A549 (cell line): Measurements from ENCODE around the gene TMEM108. TPM values are rescaled to one million over a fixed set of nuclear protein-coding genes. Genes with fewer than 3 reads are reported as not detected.

Experiments used
- ATAC-seq, 2 experiments: fragments of 200-7000 bp in 1 of 2; fragments of >200 bp in 1 of 2; cut with Nextera tagmentation in 1 of 2; cut with Tn5 transposase in 1 of 2; 3 replicates each; pipeline versions ENCODE4 v1.8.0 to v1.9.1; 2018 to 2020; ENCODE audit warnings: mild to moderate bottlenecking in 1 of 2, moderate library complexity in 1 of 2
- CTCF ChIA-PET: fragments of 300-600 bp; sonication (Branson Sonifier 250); formaldehyde crosslinking; extraction: SDS; loops from one replicate; lab custom pipeline; 2021; ENCODE audit warnings: antibody characterized with exemption, inconsistent platforms; lab: Yijun Ruan, JAX
- POLR2A ChIA-PET: fragments of 350-600 bp; formaldehyde crosslinking; extraction: SDS; loops from one replicate; lab custom pipeline; 2021; ENCODE audit warnings: antibody characterized with exemption, inconsistent platforms; lab: Yijun Ruan, JAX
- DNase-seq, 2 experiments: peaks; one replicate each; pipeline versions ENCODE4 v3.0.0 to v3.0.0-alpha.2; 2011 to 2016; ENCODE audit warnings: low read depth in 1 of 2, low spot score in 1 of 2
- FAIRE-seq: peaks from 2 replicates; lab custom pipeline; 2011; peaks lifted over from hg19 to GRCh38; lab: Jason Lieb, UNC
- H3K27ac ChIP-seq, 2 experiments: fragments of >200 bp; sonication (Bioruptor Twin); formaldehyde crosslinking; 3 replicates each; pipeline ENCODE4 v1.5.1; 2016 to 2017
- H3K4me1 ChIP-seq: fragments of >200 bp; sonication (Bioruptor Twin); formaldehyde crosslinking; 3 replicates; pipeline ENCODE4 v1.6.1; 2016
- H3K4me2 ChIP-seq: fragments of >200 bp; sonication (Bioruptor Twin); formaldehyde crosslinking; 3 replicates; pipeline ENCODE4 v1.6.1; 2016
- H3K4me3 ChIP-seq: fragments of >200 bp; sonication (Bioruptor Twin); formaldehyde crosslinking; 3 replicates; pipeline ENCODE4 v1.5.1; 2016
- H3K9me3 ChIP-seq: fragments of >200 bp; sonication (Bioruptor Twin); formaldehyde crosslinking; 3 replicates; pipeline ENCODE4 v1.6.1; 2016
- BCL3 ChIP-seq: fragments of >200 bp; sonication (Bioruptor Twin); formaldehyde crosslinking; IDR thresholded peaks from 3 replicates; pipeline ENCODE4 v1.6.1; 2016
- BHLHE40 ChIP-seq: IDR thresholded peaks from 2 replicates; pipeline ENCODE4 v1.6.1; 2012; ENCODE audit warnings: low read depth, low read length, inconsistent platforms
- CBX8 ChIP-seq: fragments of 200-600 bp; sonication (generic); IDR thresholded peaks from 2 replicates; pipeline ENCODE4 v1.6.1; 2016
- CHD4 ChIP-seq: fragments of 200-600 bp; sonication (generic); IDR thresholded peaks from 2 replicates; pipeline ENCODE4 v1.6.1; 2016; ENCODE audit warnings: antibody characterized with exemption, mild to moderate bottlenecking, borderline replicate concordance
- E2F6 ChIP-seq: IDR thresholded peaks from 2 replicates; pipeline ENCODE4 v1.6.1; 2012; ENCODE audit warnings: low read depth, borderline replicate concordance
- EHF ChIP-seq: fragments of 250-450 bp; sonication (Bioruptor Pico); IDR thresholded peaks from 2 replicates; pipeline ENCODE4 v1.5.0; 2020; ENCODE audit warnings: mild to moderate bottlenecking
- EP300 ChIP-seq, 2 experiments: fragments of >200 bp; sonication (Bioruptor Twin); formaldehyde crosslinking; IDR thresholded peaks; 2 replicates in 1 of 2; 3 replicates in 1 of 2; pipeline ENCODE4 v1.6.1; 2016 to 2017
- ESRRA ChIP-seq: fragments of 150-350 bp; IDR thresholded peaks from 2 replicates; pipeline ENCODE4 v1.6.1; 2014; ENCODE audit warnings: mild to moderate bottlenecking, low read length, borderline replicate concordance
- FOXS1 ChIP-seq: fragments of 250-450 bp; sonication (Bioruptor Pico); IDR thresholded peaks from 2 replicates; pipeline ENCODE4 v1.5.0; 2020; ENCODE audit warnings: mild to moderate bottlenecking, moderate library complexity
- GATA3 ChIP-seq: IDR thresholded peaks from 2 replicates; pipeline ENCODE4 v1.6.1; 2012; ENCODE audit warnings: borderline replicate concordance
- HES2 ChIP-seq: fragments of >200 bp; sonication (Bioruptor Twin); formaldehyde crosslinking; IDR thresholded peaks from 2 replicates; pipeline ENCODE4 v1.6.1; 2016
- MAFK ChIP-seq: fragments of 450-650 bp; IDR thresholded peaks from 2 replicates; pipeline ENCODE4 v1.6.1; 2014; ENCODE audit not compliant: partially characterized antibody
- MAX ChIP-seq: IDR thresholded peaks from 2 replicates; pipeline ENCODE4 v1.6.1; 2012
- NFE2L2 ChIP-seq: fragments of 150-350 bp; conservative IDR thresholded peaks from 2 replicates; pipeline ENCODE4 v1.6.1; 2014; ENCODE audit warnings: low read length
- NPAS2 ChIP-seq: fragments of 250-450 bp; sonication (Bioruptor Pico); IDR thresholded peaks from 2 replicates; pipeline ENCODE4 v1.8.0; 2022; ENCODE audit warnings: mild to moderate bottlenecking, moderate library complexity, borderline replicate concordance
- PHF8 ChIP-seq: fragments of 200-600 bp; sonication (generic); IDR thresholded peaks from 2 replicates; pipeline ENCODE4 v1.6.1; 2016; ENCODE audit warnings: low read depth, mild to moderate bottlenecking, antibody characterized with exemption, moderate library complexity, borderline replicate concordance
- POLR2A ChIP-seq: IDR thresholded peaks from 2 replicates; pipeline ENCODE4 v1.6.1; 2012; ENCODE audit warnings: mild to moderate bottlenecking, low read length
- RAD21 ChIP-seq, 2 experiments: fragments of >200 bp in 1 of 2; sonication (Bioruptor Twin) in 1 of 2; formaldehyde crosslinking in 1 of 2; IDR thresholded peaks in 1 of 2; conservative IDR thresholded peaks in 1 of 2; 2 replicates in 1 of 2; 3 replicates in 1 of 2; pipeline ENCODE4 v1.6.1; 2012 to 2018; ENCODE audit warnings: inconsistent platforms in 1 of 2
- RCOR1 ChIP-seq: fragments of 150-350 bp; IDR thresholded peaks from 2 replicates; pipeline ENCODE4 v1.6.1; 2014; ENCODE audit warnings: antibody characterized with exemption, low read length, low read depth
- REST ChIP-seq: fragments of 200-600 bp; sonication (generic); IDR thresholded peaks from 2 replicates; pipeline ENCODE4 v1.6.1; 2016; ENCODE audit warnings: antibody characterized with exemption, mild to moderate bottlenecking, moderate library complexity
- SMC3 ChIP-seq: fragments of >200 bp; sonication (Bioruptor Twin); formaldehyde crosslinking; IDR thresholded peaks from 3 replicates; pipeline ENCODE4 v1.6.1; 2018; ENCODE audit warnings: inconsistent platforms
- USF2 ChIP-seq: fragments of 450-650 bp; IDR thresholded peaks from 2 replicates; pipeline ENCODE4 v1.6.1; 2014; ENCODE audit warnings: antibody characterized with exemption
- ZSCAN20 ChIP-seq: fragments of 250-450 bp; sonication (Bioruptor Pico); IDR thresholded peaks from 2 replicates; pipeline ENCODE4 v1.8.0; 2022; ENCODE audit warnings: mild to moderate bottlenecking, moderate library complexity
- WGBS: methylation state at CpG from one replicate; pipeline ENCODE4 v1.1.6; 2017; ENCODE audit errors: missing lambda C conversion rate; 5-methylcytosine and 5-hydroxymethylcytosine counted together
- polyA plus RNA-seq, 4 experiments: library from polyadenylated mRNA; depleted of rRNA in 3 of 4; stranded (reverse); fragments of >200 nt; fragmentation: RNase III in 1 of 4; extraction: RNeasy Plus Mini Kit Qiagen cat#74134 plus additional on column Dnase treatment in 1 of 4; gene quantifications; 2 replicates in 3 of 4; 3 replicates in 1 of 4; pipeline ENCODE4 v1.2.3, GENCODE V29; 2011 to 2017

Gene TMEM108
- polyA plus RNA-seq, 2 of the 4 experiments (the other 2 are of a cell fraction), result not detected

GRCh38 chr3:133079621-133080020 is 41.4 kb downstream of the TMEM108 start:
- DNase-seq, result no peak
- TF ChIP-seq PHF8, result no peak
- TF ChIP-seq EP300 (IDR thresholded peaks at IDR 0.05), result no peak
- TF ChIP-seq HES2, result no peak
- TF ChIP-seq USF2, result no peak
- TF ChIP-seq FOXS1 (CRISPR knock-in tag), result no peak
- TF ChIP-seq, all 56 proteins: peak for 0
- no peak for FAIRE-seq
- ChIA-PET CTCF (no interaction called here), POLR2A (no interaction called here)
- H3K9me3 ChIP-seq, result no peaks in the 10 kb centered on the region
- no peaks in the 10 kb centered on the region for H3K4me1 ChIP-seq
- ATAC-seq, result no peak
- H3K4me3 ChIP-seq, result no peak overlapping the region
- H3K27ac ChIP-seq, result no peak overlapping the region
- 0% methylated on average over 3 of the region's 3 CpGs for WGBS
- no peak overlapping the region for H3K4me2 ChIP-seq

- TF ChIP-seq BHLHE40, result no peak
- TF ChIP-seq POLR2A, result no peak
- TF ChIP-seq MAFK, result no peak
- no peak for TF ChIP-seq RAD21 (conservative IDR thresholded peaks at IDR 0.05 in 1 of 2, IDR thresholded peaks at IDR 0.05 in 1 of 2)
- no peak for TF ChIP-seq REST
- TF ChIP-seq NPAS2, result no peak
- no peak for TF ChIP-seq MAX
- TF ChIP-seq CBX8, result no peak
- no peak for TF ChIP-seq E2F6
- no peak for TF ChIP-seq GATA3
- TF ChIP-seq CHD4, result no peak
- no peak for TF ChIP-seq RCOR1
- TF ChIP-seq PHF8, result no peak
- no peak for TF ChIP-seq SMC3
- no peak for TF ChIP-seq ESRRA
- TF ChIP-seq BCL3, result no peak
- TF ChIP-seq ZSCAN20, result no peak
- no peak for TF ChIP-seq NFE2L2
- TF ChIP-seq EHF (CRISPR knock-in tag), result no peak
- Histone ChIP-seq H3K4me1 (no peaks in the 10 kb centered on the region), H3K9me3 (no peaks in the 10 kb centered on the region), H3K4me3 (no peak overlapping the region), H3K27ac (no peak overlapping the region), H3K4me2 (no peak overlapping the region)
- WGBS, result under 1% methylated on average over 7 of the region's 7 CpGs
- ChIA-PET CTCF (no interaction called here), POLR2A (no interaction called here)
- no peak for DNase-seq
- ATAC-seq, result no peak
- no peak for FAIRE-seq
Measured at GRCh38 chr3:133081016-133081415, 42.8 kb downstream of the TMEM108 start.
